Spinal cord (tissue), 10 donors: ENCODE data around the gene XPOT. TPM values are rescaled to one million over a fixed set of nuclear protein-coding genes. Genes with fewer than 3 reads are reported as not detected.
A peak's percentile ranks its signal among the peaks of the same experiment; 100 is the strongest.

Experiments used
- DNase-seq, 6 donors: peaks; one replicate each; pipeline versions ENCODE4 v3.0.0 to v3.0.0-alpha.2; 2013 to 2015; ENCODE audit warnings: low spot score in 6 of 6, low read depth in 4 of 6
- H3K27ac ChIP-seq: one replicate; pipeline ENCODE4 v1.5.1; 2013; ENCODE audit warnings: low read depth, low read length, control low read depth
- H3K27me3 ChIP-seq: one replicate; pipeline ENCODE4 v1.6.1; 2013; ENCODE audit warnings: low read length; ENCODE audit not compliant: control insufficient read depth, insufficient read depth
- H3K36me3 ChIP-seq: one replicate; pipeline ENCODE4 v1.6.1; 2013; ENCODE audit warnings: low read length; ENCODE audit not compliant: control insufficient read depth, insufficient read depth
- H3K4me1 ChIP-seq: one replicate; pipeline ENCODE4 v1.6.1; 2013; ENCODE audit warnings: low read length; ENCODE audit not compliant: control insufficient read depth, insufficient read depth
- H3K4me3 ChIP-seq: one replicate; pipeline ENCODE4 v1.5.1; 2013; ENCODE audit warnings: low read depth, low read length, control low read depth
- H3K9me3 ChIP-seq: one replicate; pipeline ENCODE4 v1.6.1; 2013; ENCODE audit warnings: low read length; ENCODE audit not compliant: control insufficient read depth, insufficient read depth
- WGBS: methylation state at CpG from one replicate; pipeline ENCODE4 v1.1.5; 2013; ENCODE audit warnings: missing lambda C conversion rate; ENCODE audit not compliant: insufficient coverage; 5-methylcytosine and 5-hydroxymethylcytosine counted together
- polyA plus RNA-seq, 2 donors: library from polyadenylated mRNA; unstranded; fragments of 120-200 nt; gene quantifications; one replicate each; pipeline ENCODE4 v1.2.1, GENCODE V29; 2013; ENCODE audit not compliant: insufficient read length in 2 of 2
- total RNA-seq, 2 donors: library from RNA; depleted of rRNA in 1 of 2; stranded (reverse); fragments of 120-200 nt in 1 of 2; fragments of >200 nt in 1 of 2; gene quantifications; one replicate each; pipeline versions ENCODE4 v1.2.3 to v1.2.4, GENCODE V29; 2013 to 2014
- donor health status: healthy.

The XPOT gene
- total and polyA plus RNA-seq, 4 donors = 49.3 to 81.9 (median 62.3) TPM

DNA sequence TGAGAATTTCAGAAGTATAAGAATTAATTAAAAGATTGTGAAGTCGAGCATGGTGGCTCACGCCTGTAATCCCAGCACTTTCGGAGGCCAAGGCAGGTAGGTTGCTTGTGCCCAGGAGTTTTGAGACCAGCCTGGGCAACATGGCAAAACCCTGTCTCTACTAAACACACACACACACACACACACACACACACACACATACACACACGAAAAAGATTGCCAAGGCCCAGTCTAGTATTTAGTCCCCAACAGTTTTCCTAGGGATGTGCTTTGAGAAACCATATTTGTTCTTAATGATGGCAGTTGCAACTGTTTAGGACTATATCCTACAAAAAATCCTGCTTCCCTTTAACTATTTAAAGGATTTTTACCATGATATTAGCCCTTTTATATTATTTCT is 53.7 kb downstream of the XPOT start:
- Histone ChIP-seq H3K4me3 (no peak overlapping the region), H3K9me3 (no peaks in the 10 kb centered on the region), H3K4me1 (no peaks in the 10 kb centered on the region), H3K36me3 (peaks cover 6% of the 10 kb centered on the region), H3K27ac (no peak overlapping the region), H3K27me3 (no peaks in the 10 kb centered on the region)
- no CpG with 5 or more reads among the region's 4 CpGs for WGBS
- DNase-seq = no peak

DNA sequence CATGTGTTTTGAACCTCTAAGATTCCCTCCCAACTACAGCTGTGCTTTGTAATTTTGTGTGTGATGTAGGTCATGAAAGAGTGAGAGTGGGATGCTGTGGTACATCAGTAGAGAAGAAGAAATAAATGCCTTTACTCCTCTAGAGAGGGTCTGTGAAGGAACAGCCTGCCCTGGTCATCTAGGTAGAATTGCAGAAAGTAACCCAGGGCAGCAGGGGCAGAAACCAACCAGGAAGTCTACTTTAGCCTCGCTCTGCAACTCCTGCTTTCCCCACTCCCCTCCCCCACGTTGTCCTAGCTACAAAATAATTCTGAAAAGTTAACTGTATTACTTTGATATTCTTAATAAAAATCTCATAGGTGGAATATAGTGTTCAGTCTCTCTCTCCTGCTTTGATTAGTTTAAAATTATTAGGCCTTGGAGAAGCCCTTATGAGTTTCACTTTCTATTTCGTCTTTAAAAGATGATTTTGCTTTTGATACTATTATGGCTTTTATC is 55.3 kb downstream of the XPOT start:
- peaks cover 12% of the 10 kb centered on the region for H3K36me3 ChIP-seq
- no peaks in the 10 kb centered on the region for H3K27me3 ChIP-seq
- no peaks in the 10 kb centered on the region for H3K4me1 ChIP-seq
- no peak overlapping the region for H3K27ac ChIP-seq
- no peak for DNase-seq
- no CpG with 5 or more reads among the region's 3 CpGs for WGBS
- H3K4me3 ChIP-seq = no peak overlapping the region
- no peaks in the 10 kb centered on the region for H3K9me3 ChIP-seq

DNA sequence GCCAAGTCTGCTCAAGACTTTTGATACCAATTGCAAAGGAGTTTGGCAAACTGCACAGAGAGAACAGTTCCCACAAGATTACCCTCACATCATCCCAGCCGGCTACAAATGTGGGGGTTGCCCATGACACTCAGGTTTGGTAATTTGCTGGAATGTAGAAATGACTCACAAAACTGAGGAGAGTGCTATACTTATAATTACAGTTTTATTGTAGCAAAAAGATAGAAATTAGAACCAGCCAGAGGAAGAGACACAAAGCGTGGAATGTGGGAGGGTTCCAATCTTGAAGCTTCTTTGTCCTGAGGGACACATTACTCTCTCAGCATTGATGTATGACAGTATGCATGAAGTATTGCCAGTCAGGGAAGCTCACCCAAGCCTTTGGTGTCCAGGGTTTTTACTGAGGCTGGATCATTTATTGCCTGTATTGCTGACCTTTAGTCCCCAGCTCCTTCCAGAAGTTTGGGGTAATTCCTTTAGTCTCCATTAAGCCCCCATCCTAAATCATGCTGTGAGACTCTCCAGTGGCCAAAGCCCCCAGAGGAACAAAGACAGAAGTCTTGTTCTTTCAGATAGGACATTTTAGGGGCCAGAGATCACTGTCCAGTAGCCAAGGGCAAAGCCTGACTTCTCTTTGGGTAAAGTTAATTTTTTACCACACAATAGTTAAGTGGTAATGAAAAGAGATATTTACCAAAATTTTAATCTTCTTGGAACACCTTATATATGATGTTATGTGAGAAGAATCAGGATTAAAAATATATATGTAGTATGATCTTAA is 57.6 kb downstream of the XPOT start:
- Histone ChIP-seq H3K9me3 (no peaks in the 10 kb centered on the region), H3K4me1 (no peaks in the 10 kb centered on the region), H3K4me3 (no peak overlapping the region), H3K36me3 (peaks cover 16% of the 10 kb centered on the region), H3K27me3 (no peaks in the 10 kb centered on the region), H3K27ac (no peak overlapping the region)
- DNase-seq = peak in 1 of 6 donors; percentile 27
- WGBS = no CpG with 5 or more reads among the region's 2 CpGs

DNA sequence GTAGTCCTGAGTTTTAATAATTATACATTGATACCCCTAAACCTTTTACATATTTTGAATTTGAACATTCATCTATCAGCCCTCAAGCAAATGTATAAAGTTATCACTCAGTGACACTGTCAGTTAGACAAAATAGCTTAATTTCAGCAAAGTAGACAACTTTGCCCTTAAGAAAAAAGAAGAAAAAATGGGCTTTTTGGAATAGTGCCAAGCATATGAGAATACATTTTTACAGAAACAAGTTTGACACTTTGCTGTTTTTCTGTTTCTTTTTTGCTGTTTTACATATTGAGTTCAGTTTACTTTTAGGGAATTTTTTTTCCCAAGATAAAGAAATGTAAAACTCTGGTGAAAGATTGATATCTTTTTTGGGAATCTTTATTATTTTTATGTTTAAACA is 62.0 kb downstream of the XPOT start:
- no peaks in the 10 kb centered on the region for H3K27me3 ChIP-seq
- no peak overlapping the region for H3K27ac ChIP-seq
- peaks cover 22% of the 10 kb centered on the region for H3K36me3 ChIP-seq
- H3K4me3 ChIP-seq = no peak overlapping the region
- no peak for DNase-seq
- no peaks in the 10 kb centered on the region for H3K4me1 ChIP-seq
- H3K9me3 ChIP-seq = no peaks in the 10 kb centered on the region

DNA sequence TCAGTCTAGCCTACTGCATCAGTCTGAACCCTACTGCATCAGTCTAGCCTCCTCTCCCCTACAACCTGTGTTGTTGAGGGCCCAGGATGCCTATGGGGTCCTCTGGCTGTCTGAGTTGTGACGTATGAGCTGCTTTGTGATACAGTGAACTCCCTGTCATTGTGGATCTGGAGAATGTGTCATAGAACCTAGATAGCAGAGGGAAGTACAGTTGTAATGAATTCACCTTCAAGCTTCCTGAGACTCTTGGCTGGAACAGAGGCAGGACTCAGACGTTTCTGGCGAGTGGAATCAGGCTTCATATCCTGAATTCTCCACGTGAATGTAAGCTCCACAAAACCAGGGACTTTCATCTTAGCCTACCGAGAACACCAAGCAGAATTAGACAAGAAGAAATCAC is 64.8 kb downstream of the XPOT start:
- Histone ChIP-seq H3K4me3 (no peak overlapping the region), H3K27me3 (no peaks in the 10 kb centered on the region), H3K27ac (no peak overlapping the region), H3K36me3 (peaks cover 20% of the 10 kb centered on the region), H3K4me1 (no peaks in the 10 kb centered on the region), H3K9me3 (no peaks in the 10 kb centered on the region)
- DNase-seq = no peak
- 72% methylated on average over 5 of the region's 5 CpGs for WGBS

DNA sequence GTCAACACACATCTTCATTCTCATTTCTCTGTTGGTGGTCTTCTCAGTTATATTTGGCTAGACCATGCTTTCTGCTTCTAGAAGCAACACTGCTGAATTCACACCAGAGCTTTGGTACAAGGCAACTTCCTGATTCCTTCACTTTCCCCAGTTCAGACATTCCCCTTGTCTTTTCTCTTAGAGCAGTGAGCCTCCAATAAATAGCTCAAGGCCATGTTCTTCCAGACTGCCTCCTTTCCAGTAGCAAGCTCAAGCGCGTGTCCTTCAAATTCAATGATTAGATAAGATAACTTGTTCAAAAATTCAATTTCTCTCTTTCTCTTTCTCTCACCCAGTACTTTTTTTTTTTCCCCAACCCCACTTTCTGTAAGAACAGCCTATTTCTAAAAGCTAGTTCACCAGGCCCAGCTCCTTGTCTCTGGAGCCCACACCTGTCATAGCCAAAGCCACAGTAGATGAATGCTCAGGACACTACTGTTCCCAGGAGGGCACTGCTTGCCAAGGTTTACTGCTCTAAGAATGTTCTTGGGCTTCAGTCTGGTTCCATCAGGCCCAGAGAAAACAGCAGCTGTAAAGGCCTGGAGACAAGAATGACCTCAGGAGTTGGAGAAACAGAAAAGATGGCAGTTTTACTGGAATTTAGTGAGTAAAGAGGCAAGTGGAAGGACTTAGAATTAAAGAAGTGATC is 65.4 kb downstream of the XPOT start:
- no CpG with 5 or more reads among the region's 2 CpGs for WGBS
- Histone ChIP-seq H3K9me3 (no peaks in the 10 kb centered on the region), H3K36me3 (peaks cover 21% of the 10 kb centered on the region), H3K4me1 (no peaks in the 10 kb centered on the region), H3K27ac (no peak overlapping the region), H3K27me3 (no peaks in the 10 kb centered on the region), H3K4me3 (no peak overlapping the region)
- DNase-seq = peak in 1 of 6 donors; percentile 8

DNA sequence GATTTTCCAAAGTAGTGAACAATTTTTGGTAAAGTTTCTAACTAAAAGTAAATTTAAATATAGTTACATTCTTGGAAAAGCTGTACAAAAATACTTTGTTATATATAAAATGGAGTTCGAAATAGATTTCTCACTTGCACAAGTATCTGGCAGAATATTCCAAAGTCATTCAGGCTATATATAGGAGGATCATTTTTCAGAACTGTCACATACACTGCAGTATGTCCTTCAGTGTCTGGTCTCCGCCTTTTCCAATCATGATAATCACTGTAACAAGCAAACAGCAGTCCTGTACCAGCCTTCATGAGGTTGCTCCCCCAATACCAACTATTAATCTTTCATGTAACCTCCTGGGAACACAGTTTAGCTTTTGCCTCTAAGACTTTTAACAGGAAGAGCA is 66.3 kb downstream of the XPOT start:
- 78% methylated on average over 1 of the region's 2 CpGs for WGBS
- H3K36me3 ChIP-seq = peaks cover 20% of the 10 kb centered on the region
- H3K4me3 ChIP-seq = no peak overlapping the region
- peak in 1 of 6 donors; percentile 5 for DNase-seq
- H3K27ac ChIP-seq = no peak overlapping the region
- H3K27me3 ChIP-seq = no peaks in the 10 kb centered on the region
- no peaks in the 10 kb centered on the region for H3K4me1 ChIP-seq
- H3K9me3 ChIP-seq = no peaks in the 10 kb centered on the region

DNA sequence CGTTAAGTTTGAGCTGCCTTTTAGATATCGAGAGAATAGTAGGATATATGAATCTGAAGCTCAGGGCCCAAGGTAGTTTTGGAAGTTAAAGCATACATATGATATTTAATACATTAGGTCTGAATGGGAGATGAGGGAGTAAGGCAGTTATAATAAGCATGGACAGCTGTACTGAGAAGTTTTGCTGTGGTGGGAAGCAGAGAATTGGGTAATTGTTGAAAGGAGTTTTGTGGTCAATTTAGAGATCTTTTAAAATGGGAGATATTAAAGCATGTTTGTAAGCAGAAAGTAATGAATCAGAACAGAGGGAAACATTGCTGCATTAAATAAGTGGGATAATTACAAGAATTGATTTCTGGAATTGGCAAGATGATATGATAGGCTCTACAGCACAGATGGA is 69.0 kb downstream of the XPOT start:
- no peaks in the 10 kb centered on the region for H3K4me1 ChIP-seq
- peaks cover 16% of the 10 kb centered on the region for H3K36me3 ChIP-seq
- H3K27ac ChIP-seq = no peak overlapping the region
- no peak for DNase-seq
- 70% methylated on average over 2 of the region's 2 CpGs for WGBS
- H3K9me3 ChIP-seq = peaks cover 5% of the 10 kb centered on the region
- no peaks in the 10 kb centered on the region for H3K27me3 ChIP-seq
- no peak overlapping the region for H3K4me3 ChIP-seq

DNA sequence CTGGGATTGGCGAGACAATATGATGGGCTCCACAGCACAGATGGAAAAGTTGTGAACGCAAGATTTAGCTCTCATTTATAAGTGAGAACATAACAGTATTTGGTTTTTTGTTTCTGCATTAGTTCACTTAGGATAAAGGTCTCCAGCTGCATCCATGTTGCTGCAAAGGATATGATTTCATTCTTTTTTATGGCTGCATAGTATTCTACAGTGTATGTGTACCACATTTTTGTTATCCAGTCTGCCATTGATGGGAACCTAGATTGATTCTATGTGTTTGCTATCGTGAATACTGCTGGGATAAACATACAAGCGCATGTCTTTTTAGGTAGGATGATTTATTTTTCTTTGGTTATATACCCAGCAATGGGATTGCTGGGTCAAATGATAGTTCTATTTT is 71.3 kb downstream of the XPOT start:
- H3K4me3 ChIP-seq = no peak overlapping the region
- no peaks in the 10 kb centered on the region for H3K27me3 ChIP-seq
- H3K4me1 ChIP-seq = no peaks in the 10 kb centered on the region
- no peak for DNase-seq
- H3K27ac ChIP-seq = no peak overlapping the region
- peaks cover 9% of the 10 kb centered on the region for H3K36me3 ChIP-seq
- WGBS = 94% methylated on average over 3 of the region's 4 CpGs
- H3K9me3 ChIP-seq = peaks cover 5% of the 10 kb centered on the region

DNA sequence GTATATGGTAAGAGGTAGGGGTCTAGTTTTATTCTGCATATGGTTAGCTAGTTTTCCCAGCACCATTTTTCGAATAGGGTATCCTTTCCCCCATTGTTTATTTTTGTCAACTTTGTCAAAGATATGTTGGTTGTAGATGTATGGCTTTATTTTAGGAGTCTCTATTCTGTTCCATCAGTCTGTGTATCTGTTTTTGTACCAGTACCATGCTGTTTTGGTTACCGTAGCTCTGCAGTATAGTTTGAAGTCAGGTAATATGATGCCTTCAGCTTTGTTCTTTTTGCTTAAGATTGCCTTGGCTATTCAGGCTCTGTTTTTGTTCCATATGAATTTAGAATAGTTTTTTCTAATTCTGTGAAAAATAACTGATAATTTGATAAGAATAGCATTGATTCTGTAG is 72.7 kb downstream of the XPOT start:
- Histone ChIP-seq H3K27ac (no peak overlapping the region), H3K27me3 (no peaks in the 10 kb centered on the region), H3K36me3 (peaks cover 5% of the 10 kb centered on the region), H3K4me3 (no peak overlapping the region), H3K4me1 (no peaks in the 10 kb centered on the region), H3K9me3 (peaks cover 5% of the 10 kb centered on the region)
- no peak for DNase-seq
- no CpG with 5 or more reads among the region's 2 CpGs for WGBS
